Caco-2 (cell line): ENCODE measurements around the gene ZNF335. TPM values are rescaled to one million over a fixed set of nuclear protein-coding genes. Genes with fewer than 3 reads are reported as not detected.

Experiments used
- BruUV-seq: library from RNA; stranded (reverse); fragments of 400-500 nt; replicated peaks from 2 replicates; lab custom pipeline; 2021; lab: Mats Ljungman, UMichigan
- CTCF ChIA-PET: fragments of 300-600 bp; sonication (Branson Sonifier 250); formaldehyde crosslinking; loops from one replicate; lab custom pipeline; 2022; ENCODE audit warnings: antibody characterized with exemption; lab: Charles Lee
- POLR2A ChIA-PET: fragments of 300-600 bp; sonication (Branson Sonifier 250); formaldehyde crosslinking; loops from one replicate; lab custom pipeline; 2022; ENCODE audit warnings: antibody characterized with exemption; lab: Charles Lee
- DNase-seq, 2 experiments: peaks; one replicate each; pipeline versions ENCODE4 v3.0.0 to v3.0.0-alpha.2; 2020 to 2022
- H3K27me3 ChIP-seq: replicated peaks from 2 replicates; pipeline ENCODE4 v1.6.0; 2011; ENCODE audit warnings: low read length; ENCODE audit not compliant: control insufficient read depth, insufficient read depth
- H3K36me3 ChIP-seq: 2 replicates; pipeline ENCODE4 v1.5.1; 2011; ENCODE audit warnings: low read length; ENCODE audit not compliant: control insufficient read depth, insufficient read depth
- H3K4me1 ChIP-seq: fragments of 250-450 bp; sonication (Bioruptor Pico); 2 replicates; pipeline ENCODE4 v1.5.1; 2020; ENCODE audit warnings: mild to moderate bottlenecking
- H3K4me3 ChIP-seq: 2 replicates; pipeline ENCODE4 v1.5.1; 2011; ENCODE audit warnings: low read depth, mild to moderate bottlenecking, control low read depth, low read length
- H3K9me3 ChIP-seq: fragments of 250-450 bp; sonication (Bioruptor Pico); 2 replicates; pipeline ENCODE4 v1.5.1; 2020; ENCODE audit warnings: mild to moderate bottlenecking, moderate library complexity
- H3K27ac Mint-ChIP-seq: one replicate; pipeline ENCODE4 v1.8.0; 2022; ENCODE audit warnings: mixed read lengths; ENCODE audit not compliant: unreplicated experiment
- H3K27me3 Mint-ChIP-seq: one replicate; pipeline ENCODE4 v1.8.0; 2022; ENCODE audit warnings: mixed read lengths; ENCODE audit not compliant: insufficient read depth, unreplicated experiment
- H3K36me3 Mint-ChIP-seq: one replicate; pipeline ENCODE4 v1.8.0; 2022; ENCODE audit warnings: mild to moderate bottlenecking, mixed read lengths; ENCODE audit not compliant: insufficient read depth, unreplicated experiment
- H3K4me1 Mint-ChIP-seq: one replicate; pipeline ENCODE4 v1.8.0; 2022; ENCODE audit warnings: low read depth, mixed read lengths; ENCODE audit not compliant: unreplicated experiment
- H3K4me3 Mint-ChIP-seq: one replicate; pipeline ENCODE4 v1.8.0; 2022; ENCODE audit warnings: mild to moderate bottlenecking, moderate library complexity, mixed read lengths; ENCODE audit not compliant: unreplicated experiment
- H3K9me3 Mint-ChIP-seq: one replicate; pipeline ENCODE4 v1.8.0; 2022; ENCODE audit warnings: mixed read lengths; ENCODE audit not compliant: unreplicated experiment
- intact Hi-C: fragments of 100-400 bp; cut with micrococcal nuclease; formaldehyde crosslinking; loops from one replicate; pipeline ENCODE4 v1.10.0; 2022; ENCODE audit not compliant: unreplicated experiment
- total RNA-seq: library from RNA; stranded (reverse); gene quantifications from 2 replicates; pipeline ENCODE4 v1.2.3, GENCODE V29; 2022
- TF ChIP-seq, protein P1 (sequence below), 2 experiments: fragments of 200-600 bp in 1 of 2; IDR thresholded peaks; 1 replicate in 1 of 2; 2 replicates in 1 of 2; pipeline versions ENCODE4 v1.5.1 to v1.8.0; 2011 to 2022; ENCODE audit warnings: antibody characterized with exemption in 1 of 2, control low read depth in 1 of 2, inconsistent platforms in 1 of 2, low read depth in 1 of 2, low read length in 1 of 2, mild to moderate bottlenecking in 1 of 2, moderate library complexity in 1 of 2; ENCODE audit not compliant: insufficient read depth in 1 of 2, severe bottlenecking in 1 of 2, unreplicated experiment in 1 of 2

Gene ZNF335
- total RNA-seq, 1 experiment from 2014 or later = 35.1 TPM

DNA sequence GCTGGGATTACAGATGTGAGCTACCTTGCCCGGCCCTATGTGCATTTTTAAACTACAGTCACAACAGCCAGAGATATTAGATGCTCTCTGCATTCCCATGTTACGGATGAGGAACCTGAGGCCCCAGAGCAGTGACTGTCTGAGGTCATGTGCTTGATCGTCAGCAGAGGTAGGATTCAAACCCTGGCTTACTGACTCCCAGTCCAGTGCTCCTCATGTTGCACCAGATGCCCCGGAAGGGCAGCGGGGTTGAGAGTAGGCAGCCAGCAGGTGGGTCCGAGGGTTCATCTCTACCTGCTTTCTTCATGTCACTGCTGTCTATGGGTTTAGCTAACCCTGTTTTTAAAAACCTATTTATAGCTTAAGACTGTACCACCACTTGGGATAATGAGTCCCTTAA is 9.3 kb upstream of the ZNF335 start:
- no peaks in the 10 kb centered on the region for H3K36me3 Mint-ChIP-seq
- H3K27me3 ChIP-seq = no peaks in the 10 kb centered on the region
- ChIA-PET CTCF (no interaction called here), POLR2A (no interaction called here)
- peaks cover 8% of the 10 kb centered on the region for H3K4me1 ChIP-seq
- H3K4me1 Mint-ChIP-seq = peaks cover 6% of the 10 kb centered on the region
- intact Hi-C loops = no loop called here
- no peak overlapping the region for H3K4me3 ChIP-seq
- no TSS peak for BruUV-seq
- no peaks in the 10 kb centered on the region for H3K9me3 ChIP-seq
- peak in 1 of 2 experiments; percentile 32 for DNase-seq
- no peak overlapping the region for H3K27ac Mint-ChIP-seq
- H3K9me3 Mint-ChIP-seq = no peaks in the 10 kb centered on the region
- no peaks in the 10 kb centered on the region for H3K36me3 ChIP-seq
- no peak overlapping the region for H3K4me3 Mint-ChIP-seq
- TF ChIP-seq, protein P1, sequence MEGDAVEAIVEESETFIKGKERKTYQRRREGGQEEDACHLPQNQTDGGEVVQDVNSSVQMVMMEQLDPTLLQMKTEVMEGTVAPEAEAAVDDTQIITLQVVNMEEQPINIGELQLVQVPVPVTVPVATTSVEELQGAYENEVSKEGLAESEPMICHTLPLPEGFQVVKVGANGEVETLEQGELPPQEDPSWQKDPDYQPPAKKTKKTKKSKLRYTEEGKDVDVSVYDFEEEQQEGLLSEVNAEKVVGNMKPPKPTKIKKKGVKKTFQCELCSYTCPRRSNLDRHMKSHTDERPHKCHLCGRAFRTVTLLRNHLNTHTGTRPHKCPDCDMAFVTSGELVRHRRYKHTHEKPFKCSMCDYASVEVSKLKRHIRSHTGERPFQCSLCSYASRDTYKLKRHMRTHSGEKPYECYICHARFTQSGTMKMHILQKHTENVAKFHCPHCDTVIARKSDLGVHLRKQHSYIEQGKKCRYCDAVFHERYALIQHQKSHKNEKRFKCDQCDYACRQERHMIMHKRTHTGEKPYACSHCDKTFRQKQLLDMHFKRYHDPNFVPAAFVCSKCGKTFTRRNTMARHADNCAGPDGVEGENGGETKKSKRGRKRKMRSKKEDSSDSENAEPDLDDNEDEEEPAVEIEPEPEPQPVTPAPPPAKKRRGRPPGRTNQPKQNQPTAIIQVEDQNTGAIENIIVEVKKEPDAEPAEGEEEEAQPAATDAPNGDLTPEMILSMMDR (IDR thresholded peaks at IDR 0.05; ENCODE audit: insufficient read depth in 1 of 2, low read depth in 1 of 2, low read length in 1 of 2, severe bottlenecking in 1 of 2, unreplicated experiment in 1 of 2) = no peak
- H3K27me3 Mint-ChIP-seq = peaks cover 7% of the 10 kb centered on the region

GRCh38 chr20:45976086-45976485 is 4.1 kb upstream of the ZNF335 start:
- Histone ChIP-seq H3K36me3 (no peaks in the 10 kb centered on the region), H3K4me1 (no peaks in the 10 kb centered on the region), H3K27me3 (no peaks in the 10 kb centered on the region), H3K9me3 (no peaks in the 10 kb centered on the region), H3K4me3 (no peak overlapping the region)
- Mint-ChIP-seq H3K27me3 (peaks cover 11% of the 10 kb centered on the region), H3K36me3 (peaks cover 17% of the 10 kb centered on the region), H3K4me3 (no peak overlapping the region), H3K4me1 (peaks cover 7% of the 10 kb centered on the region), H3K27ac (no peak overlapping the region), H3K9me3 (no peaks in the 10 kb centered on the region)
- no TSS peak for BruUV-seq
- DNase-seq = peak in 1 of 2 experiments; percentile 33
- ChIA-PET POLR2A (interaction anchor here (0.6 kb wide), 1 partner anchor 794 kb away, joined by 5 read pairs; no protein-coding TSS in a partner anchor), CTCF (interaction anchor here (1.7 kb wide), 1 partner anchor 11 kb away, joined by 10 read pairs; no protein-coding TSS in a partner anchor)
- intact Hi-C loops = no loop called here
- TF ChIP-seq, protein P1 (IDR thresholded peaks at IDR 0.05; ENCODE audit: insufficient read depth in 1 of 2, low read depth in 1 of 2, low read length in 1 of 2, severe bottlenecking in 1 of 2, unreplicated experiment in 1 of 2) = no peak

- no peak overlapping the region for H3K4me3 ChIP-seq
- Mint-ChIP-seq H3K27ac (no peak overlapping the region), H3K36me3 (peaks cover 17% of the 10 kb centered on the region), H3K9me3 (no peaks in the 10 kb centered on the region), H3K4me1 (peaks cover 7% of the 10 kb centered on the region), H3K4me3 (no peak overlapping the region), H3K27me3 (peaks cover 11% of the 10 kb centered on the region)
- no peaks in the 10 kb centered on the region for H3K9me3 ChIP-seq
- no peak for DNase-seq
- TF ChIP-seq, protein P1 (IDR thresholded peaks at IDR 0.05; ENCODE audit: insufficient read depth in 1 of 2, low read depth in 1 of 2, low read length in 1 of 2, severe bottlenecking in 1 of 2, unreplicated experiment in 1 of 2) = no peak
- BruUV-seq = no TSS peak
- ChIA-PET POLR2A (interaction anchor here (0.6 kb wide), 1 partner anchor 794 kb away, joined by 5 read pairs; no protein-coding TSS in a partner anchor), CTCF (interaction anchor here (1.7 kb wide), 1 partner anchor 11 kb away, joined by 10 read pairs; no protein-coding TSS in a partner anchor)
- no peaks in the 10 kb centered on the region for H3K4me1 ChIP-seq
- intact Hi-C loops = no loop called here
- H3K27me3 ChIP-seq = no peaks in the 10 kb centered on the region
- H3K36me3 ChIP-seq = no peaks in the 10 kb centered on the region
Observed at GRCh38 chr20:45975686-45976085, 3.7 kb upstream of the ZNF335 start.
